ENCODE measurements around the gene ERG.

DNA sequence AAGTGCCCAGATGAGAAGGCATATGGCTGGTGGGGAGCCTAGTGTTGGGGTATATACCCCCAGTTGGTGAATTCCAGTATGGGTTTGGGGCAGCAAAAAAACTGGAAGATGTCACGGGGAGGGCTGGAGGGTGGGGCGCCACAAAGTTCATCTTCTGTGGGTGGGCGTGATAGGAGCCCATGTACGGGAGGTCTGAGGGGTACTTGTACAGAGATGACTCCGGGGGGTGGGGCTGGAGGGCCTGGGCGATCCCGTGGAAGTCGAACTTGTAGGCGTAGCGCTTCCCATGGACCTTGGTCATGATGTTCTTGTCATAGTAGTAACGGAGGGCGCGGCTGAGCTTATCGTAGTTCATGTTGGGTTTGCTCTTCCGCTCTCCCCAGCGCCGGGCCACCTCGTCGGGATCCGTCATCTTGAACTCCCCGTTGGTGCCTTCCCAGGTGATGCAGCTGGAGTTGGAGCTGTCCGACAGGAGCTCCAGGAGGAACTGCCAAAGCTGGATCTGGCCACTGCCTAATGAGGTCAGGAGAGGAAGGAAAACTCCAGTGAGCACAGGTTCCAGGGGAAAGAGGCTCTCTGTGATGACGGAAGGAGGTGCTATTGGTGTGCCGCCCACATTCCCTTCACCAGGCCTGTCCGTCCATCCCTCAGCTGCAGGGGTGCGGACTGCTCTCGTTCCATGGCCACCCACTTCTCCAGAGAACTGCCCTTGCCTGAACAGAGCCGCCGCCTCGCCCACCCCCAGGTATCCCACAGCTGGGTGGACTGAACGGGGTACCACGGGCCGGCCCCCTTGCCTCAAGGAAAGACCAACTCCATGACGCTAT is 114.7 kb downstream of the ERG start:
- no peak for TF ChIP-seq CTCF (conservative IDR thresholded peaks at IDR 0.05; ENCODE audit: low read length)
- no peak for TF ChIP-seq EZH2phosphoT487 (IDR thresholded peaks at IDR 0.05; ENCODE audit: borderline replicate concordance, low read depth, low read length)

All from OCI-LY7 (cell line).